Measurements from ENCODE around the gene PPP1R12A.
"Not testable (repeated sequence)": the region's sequence is repeated elsewhere in the genome, so short reads cannot be mapped to it uniquely, and the experiment has no call there.

PPP1R12A gene

GRCh38 chr12:79895071-79895470 lies 39.8 kb downstream of the PPP1R12A start:
- FAIRE-seq: no peak
- no peak for DNase-seq (ENCODE audit: low spot score)

- DNase-seq (ENCODE audit: low spot score) (no peak), FAIRE-seq (no peak)
Observed at GRCh38 chr12:79891506-79892162, 43.3 kb downstream of the PPP1R12A start.

- DNase-seq (ENCODE audit: low spot score): no peak
- FAIRE-seq: no peak
Observed at GRCh38 chr12:79887890-79888289, 47.0 kb downstream of the PPP1R12A start.

- FAIRE-seq (peak; percentile 65), DNase-seq (ENCODE audit: low spot score) (peak; percentile 29)
Observed at GRCh38 chr12:79886917-79887519, 47.9 kb downstream of the PPP1R12A start.

GRCh38 chr12:79885911-79886490 lies 48.9 kb downstream of the PPP1R12A start:
- FAIRE-seq (no peak), DNase-seq (ENCODE audit: low spot score) (no peak)

GRCh38 chr12:79884401-79885006 lies 50.4 kb downstream of the PPP1R12A start:
- no peak for DNase-seq (ENCODE audit: low spot score)
- no peak for FAIRE-seq

GRCh38 chr12:79883216-79883615 lies 51.7 kb downstream of the PPP1R12A start:
- DNase-seq (ENCODE audit: low spot score) (peak; percentile 18), FAIRE-seq (peak; percentile 59)

- DNase-seq (ENCODE audit: low spot score) (no peak), FAIRE-seq (no peak)
Observed at GRCh38 chr12:79881351-79881750, 53.5 kb downstream of the PPP1R12A start.

GRCh38 chr12:79878506-79878905 lies 56.4 kb downstream of the PPP1R12A start:
- not testable (repeated sequence) for DNase-seq (ENCODE audit: low spot score); FAIRE-seq

GRCh38 chr12:79877246-79877645 lies 57.7 kb downstream of the PPP1R12A start:
- DNase-seq (ENCODE audit: low spot score): no peak
- no peak for FAIRE-seq

GRCh38 chr12:79874665-79875064 lies 60.2 kb downstream of the PPP1R12A start:
- DNase-seq (ENCODE audit: low spot score) (no peak), FAIRE-seq (no peak)

- FAIRE-seq (no peak), DNase-seq (ENCODE audit: low spot score) (no peak)
Observed at GRCh38 chr12:79873201-79873600, 61.7 kb downstream of the PPP1R12A start.

GRCh38 chr12:79871621-79872020 lies 63.3 kb downstream of the PPP1R12A start:
- no peak for DNase-seq (ENCODE audit: low spot score)
- no peak for FAIRE-seq

- no peak for FAIRE-seq
Observed at GRCh38 chr12:79870916-79871315, 64.0 kb downstream of the PPP1R12A start.

GRCh38 chr12:79859646-79860045 lies 75.3 kb downstream of the PPP1R12A start:
- DNase-seq (ENCODE audit: low spot score) (no peak), FAIRE-seq (no peak)

More at GRCh38 chr12:79870916-79871315, 64.0 kb downstream of the PPP1R12A start:
- DNase-seq (ENCODE audit: low spot score): no peak

GRCh38 chr12:79858518-79858917 lies 76.4 kb downstream of the PPP1R12A start:
- DNase-seq (ENCODE audit: low spot score): no peak

GRCh38 chr12:79857675-79858074 lies 77.2 kb downstream of the PPP1R12A start:
- FAIRE-seq: no peak
- DNase-seq (ENCODE audit: low spot score): no peak

More at GRCh38 chr12:79858518-79858917, 76.4 kb downstream of the PPP1R12A start:
- no peak for FAIRE-seq

GRCh38 chr12:79850610-79851299 lies 84.1 kb downstream of the PPP1R12A start:
- FAIRE-seq (no peak), DNase-seq (ENCODE audit: low spot score) (no peak)

GRCh38 chr12:79848339-79848738 lies 86.6 kb downstream of the PPP1R12A start:
- no peak for FAIRE-seq
- no peak for DNase-seq (ENCODE audit: low spot score)

GRCh38 chr12:79847417-79847816 lies 87.5 kb downstream of the PPP1R12A start:
- DNase-seq (ENCODE audit: low spot score) (no peak), FAIRE-seq (no peak)

GRCh38 chr12:79844693-79845092 lies 90.2 kb downstream of the PPP1R12A start:
- peak; percentile 93 for FAIRE-seq

GRCh38 chr12:79843978-79844377 lies 90.9 kb downstream of the PPP1R12A start:
- DNase-seq (ENCODE audit: low spot score) (no peak), FAIRE-seq (no peak)

More at GRCh38 chr12:79844693-79845092, 90.2 kb downstream of the PPP1R12A start:
- peak; percentile 91 for DNase-seq (ENCODE audit: low spot score)
